Stimulated activated CD4-positive, alpha-beta T cell treated with anti-CD3 and anti-CD28 coated beads, Interleukin-1b, Interleukin-23, amount 100 ng/mL, for 48 hours (primary cell): ENCODE measurements around the gene IRF2BP2.
A peak's percentile ranks its signal among the peaks of the same experiment; 100 is the strongest.

Experiments used
- DNase-seq: peaks from one replicate; pipeline ENCODE4 v3.0.0-alpha.2; 2020

IRF2BP2 gene

GRCh38 chr1:234612352-234613127, 2.6 kb upstream of the IRF2BP2 start:
- DNase-seq, result peak; percentile 80

- DNase-seq, result peak; percentile 11
Observed at GRCh38 chr1:234611847-234612351, 1.9 kb upstream of the IRF2BP2 start.

- no peak for DNase-seq
Observed at GRCh38 chr1:234611225-234611846, 1.4 kb upstream of the IRF2BP2 start.

- DNase-seq, result peak; percentile 93
Observed at GRCh38 chr1:234610666-234611224, 767 bp upstream of the IRF2BP2 start.

- DNase-seq, result no peak
Observed at GRCh38 chr1:234609691-234610042, 311 bp downstream of the IRF2BP2 start.

GRCh38 chr1:234608911-234609690, 877 bp downstream of the IRF2BP2 start:
- peak; percentile 80 for DNase-seq

GRCh38 chr1:234608025-234608910, 1.7 kb downstream of the IRF2BP2 start:
- peak; percentile 81 for DNase-seq

- DNase-seq, result peak; percentile 10
Observed at GRCh38 chr1:234607109-234608024, 2.6 kb downstream of the IRF2BP2 start.

- no peak for DNase-seq
Observed at GRCh38 chr1:234606784-234607108, 3.2 kb downstream of the IRF2BP2 start.

- DNase-seq, result peak; percentile 43
Observed at GRCh38 chr1:234605983-234606783, 3.8 kb downstream of the IRF2BP2 start.

GRCh38 chr1:234605399-234605982, 4.5 kb downstream of the IRF2BP2 start:
- DNase-seq, result no peak

GRCh38 chr1:234604495-234605398, 5.2 kb downstream of the IRF2BP2 start:
- no peak for DNase-seq

GRCh38 chr1:234603221-234604204, 6.5 kb downstream of the IRF2BP2 start:
- no peak for DNase-seq

GRCh38 chr1:234602334-234603220, 7.4 kb downstream of the IRF2BP2 start:
- peak; percentile 28 for DNase-seq

GRCh38 chr1:234601301-234602017, 8.5 kb downstream of the IRF2BP2 start:
- no peak for DNase-seq
